GM18499 (cell line): Measurements from ENCODE around the gene LCE2A.

Experiments
- ATAC-seq: cut with Tn5 transposase; IDR thresholded peaks from one replicate; pipeline ENCODE4 v1.9.1; 2021; ENCODE audit warnings: moderate number of reproducible peaks; ENCODE audit not compliant: insufficient read depth, unreplicated experiment

LCE2A gene

DNA sequence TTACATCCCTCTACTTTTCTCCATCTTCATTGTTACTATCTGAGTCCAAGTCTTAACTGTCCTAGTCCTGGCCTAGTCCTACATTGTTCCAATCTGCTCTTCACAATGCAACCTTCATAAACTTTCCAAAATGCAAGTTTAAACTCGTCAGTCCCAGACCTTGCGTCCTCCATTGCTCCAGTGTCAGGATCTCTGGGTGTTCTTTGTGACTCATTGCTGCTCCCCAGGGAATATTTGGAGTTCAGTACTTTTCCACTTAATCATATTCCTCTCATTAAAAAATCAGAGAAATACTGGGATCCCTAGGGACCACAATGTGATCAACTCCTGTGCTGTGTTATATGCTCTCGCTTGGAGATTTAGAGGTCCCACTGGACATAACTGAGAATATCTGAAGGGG, 41.7 kb downstream of the LCE2A start:
- ATAC-seq, result no peak

DNA sequence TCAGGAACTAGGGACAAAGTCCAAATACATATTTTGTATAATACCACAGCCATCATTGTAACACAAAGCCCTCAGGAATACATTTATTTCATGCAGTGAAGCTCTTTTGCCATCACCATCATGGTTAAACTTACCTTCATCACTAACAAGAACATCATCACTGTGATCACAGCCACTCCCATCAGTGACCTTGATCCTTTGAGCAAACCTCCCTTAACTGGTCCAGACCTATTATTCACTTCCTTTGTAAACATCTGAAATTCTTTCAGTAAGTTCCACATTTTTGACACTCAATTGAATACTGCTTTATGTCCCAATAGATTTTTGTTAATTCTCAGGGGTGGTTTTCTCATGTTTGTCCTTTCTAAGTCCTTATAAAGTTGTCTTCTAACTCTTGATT, 43.5 kb downstream of the LCE2A start:
- ATAC-seq, result no peak

DNA sequence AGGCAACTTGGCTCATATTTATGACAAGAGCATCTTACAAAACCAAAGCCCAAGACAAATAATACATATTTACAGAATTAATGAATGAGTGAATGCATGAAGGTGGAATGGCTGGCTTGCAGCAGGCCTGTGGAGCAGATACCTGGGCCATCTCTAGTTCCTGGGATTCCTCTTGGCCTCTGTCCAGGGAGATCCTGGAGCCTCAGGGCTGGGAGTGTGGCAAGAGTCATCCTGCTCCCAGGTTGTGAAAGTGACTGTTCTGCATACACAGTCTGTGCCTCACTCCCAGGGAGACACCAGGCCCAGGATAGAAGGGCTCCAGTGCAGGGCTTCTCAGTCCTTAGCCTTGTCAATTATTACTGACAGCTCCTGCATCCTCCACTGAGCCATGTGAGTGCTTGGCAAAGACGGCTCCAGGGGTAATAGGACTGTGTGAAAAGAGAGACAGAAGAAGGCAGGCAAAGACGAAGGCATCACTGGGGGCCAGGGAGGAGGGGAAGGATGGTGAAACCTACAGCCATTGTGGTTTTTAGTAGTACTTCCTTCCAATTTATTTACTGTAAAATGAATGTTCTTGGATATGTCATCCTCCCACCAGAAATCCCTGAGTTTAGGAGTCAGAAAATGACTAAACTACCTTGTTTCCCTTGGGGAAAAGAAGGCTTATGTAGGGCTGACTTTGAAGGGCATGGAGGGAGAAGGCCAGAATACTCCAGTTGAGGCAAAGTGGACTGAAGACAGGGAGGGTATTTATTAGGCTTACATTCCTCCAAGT, 45.4 kb downstream of the LCE2A start:
- no peak for ATAC-seq

DNA sequence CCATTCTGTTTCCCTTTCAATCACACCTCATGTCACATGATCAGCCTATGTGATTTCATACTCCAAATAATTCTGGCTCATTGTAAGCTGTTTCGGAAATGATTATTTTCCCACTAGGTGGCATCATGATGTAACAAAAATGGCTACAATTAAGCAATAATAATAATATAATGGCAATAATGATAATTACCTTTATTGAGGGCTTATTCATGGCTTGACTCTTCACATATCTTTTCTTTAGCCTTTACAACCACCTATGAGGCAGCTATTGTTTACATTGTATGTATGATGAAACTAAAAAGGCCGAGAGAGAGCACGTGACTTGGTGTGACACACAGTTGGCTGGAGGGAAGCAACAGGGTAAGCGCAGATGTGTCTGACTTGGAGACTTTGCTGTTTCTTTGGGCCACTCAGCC, 47.2 kb downstream of the LCE2A start:
- ATAC-seq, result no peak

DNA sequence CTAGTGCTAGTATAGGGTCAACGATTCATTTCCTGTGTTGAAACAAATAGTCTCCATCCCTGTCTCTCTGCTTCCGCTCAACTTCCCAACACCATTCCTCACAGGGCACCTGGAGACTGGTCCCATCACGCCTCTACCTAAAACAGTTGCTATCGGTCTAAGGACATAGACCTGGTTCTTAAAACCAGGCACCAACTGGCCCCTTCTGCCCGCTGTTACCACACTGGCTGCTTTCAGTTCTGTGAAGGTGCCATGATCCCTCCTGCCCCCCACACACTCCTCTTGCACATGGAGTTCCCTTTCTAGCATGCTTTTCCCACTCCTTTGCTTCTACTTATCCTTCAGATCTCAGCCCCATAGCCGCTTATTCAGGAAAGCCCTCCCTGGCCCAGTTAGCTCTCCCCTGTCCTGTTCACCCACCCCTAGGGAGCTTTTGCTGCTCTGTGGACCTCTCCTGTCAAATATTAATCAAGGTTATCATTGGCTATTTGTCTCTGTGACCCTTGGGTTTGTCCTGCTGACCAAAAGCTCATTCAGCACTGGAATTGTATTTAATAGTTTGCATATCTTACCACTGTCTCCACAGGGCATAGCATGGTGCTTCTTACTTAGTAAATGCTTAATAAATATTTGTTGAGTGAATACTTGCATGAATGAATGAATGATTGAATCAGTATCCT, 47.8 kb downstream of the LCE2A start:
- no peak for ATAC-seq

DNA sequence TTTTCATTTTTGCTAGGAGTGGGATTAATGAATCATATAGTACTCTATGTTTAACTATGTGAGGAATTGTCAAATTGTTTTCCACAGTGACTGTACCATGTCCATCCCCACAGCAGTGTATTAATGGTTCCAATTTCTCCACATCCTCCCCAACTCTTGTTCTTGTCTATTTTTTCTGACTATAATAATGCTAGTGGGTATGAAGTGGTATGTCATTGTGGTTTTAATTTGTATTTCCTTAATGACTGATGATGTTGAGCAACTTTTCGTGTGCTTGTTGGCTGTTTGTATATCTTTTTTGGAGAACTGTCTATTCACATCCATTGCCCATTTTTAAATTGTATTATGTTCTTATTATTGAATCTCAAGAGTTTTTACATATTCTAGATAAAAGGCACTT, 49.7 kb downstream of the LCE2A start:
- no peak for ATAC-seq
